ENCODE data around the gene NCK2.

NCK2 gene

DNA sequence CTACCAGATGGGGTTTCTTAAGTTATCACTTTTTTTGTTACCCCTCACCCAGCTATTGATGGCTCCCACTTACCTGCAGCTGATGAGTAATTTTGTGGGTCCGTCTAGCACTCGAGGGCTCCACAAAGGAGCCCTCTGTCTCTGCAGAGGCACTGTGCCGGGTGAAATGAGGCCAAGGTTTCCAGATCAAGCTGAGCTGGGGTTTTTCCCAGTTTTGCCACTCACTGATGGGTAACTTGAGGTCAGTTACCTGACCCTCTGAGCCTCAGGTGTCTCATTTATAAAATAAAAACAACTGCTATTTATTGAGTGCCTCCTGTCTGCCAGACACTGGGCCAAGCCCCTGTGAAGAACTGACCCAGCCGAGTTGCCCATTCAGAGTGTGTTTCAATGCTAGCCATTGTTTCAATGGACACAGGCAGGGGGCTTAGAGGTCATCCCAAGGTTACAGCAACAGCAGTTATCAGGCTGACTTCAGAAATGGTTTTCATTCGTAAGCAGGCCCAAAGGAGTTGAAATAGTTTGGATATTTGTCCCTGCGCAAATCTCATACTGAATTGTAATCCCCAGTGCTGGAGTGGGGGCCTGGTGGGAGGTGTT lies 192.9 kb downstream of the NCK2 start:
- TF ChIP-seq, protein P1, sequence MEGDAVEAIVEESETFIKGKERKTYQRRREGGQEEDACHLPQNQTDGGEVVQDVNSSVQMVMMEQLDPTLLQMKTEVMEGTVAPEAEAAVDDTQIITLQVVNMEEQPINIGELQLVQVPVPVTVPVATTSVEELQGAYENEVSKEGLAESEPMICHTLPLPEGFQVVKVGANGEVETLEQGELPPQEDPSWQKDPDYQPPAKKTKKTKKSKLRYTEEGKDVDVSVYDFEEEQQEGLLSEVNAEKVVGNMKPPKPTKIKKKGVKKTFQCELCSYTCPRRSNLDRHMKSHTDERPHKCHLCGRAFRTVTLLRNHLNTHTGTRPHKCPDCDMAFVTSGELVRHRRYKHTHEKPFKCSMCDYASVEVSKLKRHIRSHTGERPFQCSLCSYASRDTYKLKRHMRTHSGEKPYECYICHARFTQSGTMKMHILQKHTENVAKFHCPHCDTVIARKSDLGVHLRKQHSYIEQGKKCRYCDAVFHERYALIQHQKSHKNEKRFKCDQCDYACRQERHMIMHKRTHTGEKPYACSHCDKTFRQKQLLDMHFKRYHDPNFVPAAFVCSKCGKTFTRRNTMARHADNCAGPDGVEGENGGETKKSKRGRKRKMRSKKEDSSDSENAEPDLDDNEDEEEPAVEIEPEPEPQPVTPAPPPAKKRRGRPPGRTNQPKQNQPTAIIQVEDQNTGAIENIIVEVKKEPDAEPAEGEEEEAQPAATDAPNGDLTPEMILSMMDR (IDR thresholded peaks at IDR 0.05; ENCODE audit: insufficient read depth, low read length, poor library complexity, severe bottlenecking): no peak
- no peak for TF ChIP-seq EZH2phosphoT487 (conservative IDR thresholded peaks at IDR 0.05; ENCODE audit: low read length)
- Histone ChIP-seq H3K36me3 (ENCODE audit: low read length) (no peaks in the 10 kb centered on the region), H2AFZ (ENCODE audit: low read depth, low read length, severe bottlenecking) (no peak overlapping the region), H3K79me2 (ENCODE audit: insufficient read depth, low read length) (no peaks in the 10 kb centered on the region), H3K9me2 (replicated peaks; ENCODE audit: insufficient read depth, low read length) (no peaks in the 10 kb centered on the region), H3F3A (ENCODE audit: insufficient read depth) (no peaks in the 10 kb centered on the region), H3K27me3 (ENCODE audit: low read length) (no peaks in the 10 kb centered on the region), H3K4me3 (ENCODE audit: insufficient read depth, low read length, poor library complexity, severe bottlenecking) (no peak overlapping the region), H4K20me1 (ENCODE audit: low read depth, low read length) (no peaks in the 10 kb centered on the region), H3K9me3 (ENCODE audit: insufficient read depth, low read length) (no peaks in the 10 kb centered on the region), H3K27ac (ENCODE audit: low read depth, low read length) (no peak overlapping the region), H3K9ac (ENCODE audit: low read length) (no peak overlapping the region), H3K4me2 (ENCODE audit: low read depth, low read length, poor library complexity, severe bottlenecking) (no peak overlapping the region)
